Retinal pigment epithelial cell (primary cell): Measurements from ENCODE around the gene ZBTB47.

Source experiments
- DNase-seq: peaks from one replicate; pipeline ENCODE4 v3.0.0-alpha.2; 2010; ENCODE audit warnings: low read depth
- H3K4me3 ChIP-seq: 2 replicates; pipeline ENCODE4 v1.5.1; 2011; ENCODE audit warnings: mild to moderate bottlenecking, low read length, control low read depth, moderate library complexity
- TF ChIP-seq, protein P1 (sequence below): conservative IDR thresholded peaks from 2 replicates; pipeline ENCODE4 v1.5.1; 2011; ENCODE audit warnings: low read depth, low read length, control low read depth, inconsistent platforms

Gene ZBTB47

DNA sequence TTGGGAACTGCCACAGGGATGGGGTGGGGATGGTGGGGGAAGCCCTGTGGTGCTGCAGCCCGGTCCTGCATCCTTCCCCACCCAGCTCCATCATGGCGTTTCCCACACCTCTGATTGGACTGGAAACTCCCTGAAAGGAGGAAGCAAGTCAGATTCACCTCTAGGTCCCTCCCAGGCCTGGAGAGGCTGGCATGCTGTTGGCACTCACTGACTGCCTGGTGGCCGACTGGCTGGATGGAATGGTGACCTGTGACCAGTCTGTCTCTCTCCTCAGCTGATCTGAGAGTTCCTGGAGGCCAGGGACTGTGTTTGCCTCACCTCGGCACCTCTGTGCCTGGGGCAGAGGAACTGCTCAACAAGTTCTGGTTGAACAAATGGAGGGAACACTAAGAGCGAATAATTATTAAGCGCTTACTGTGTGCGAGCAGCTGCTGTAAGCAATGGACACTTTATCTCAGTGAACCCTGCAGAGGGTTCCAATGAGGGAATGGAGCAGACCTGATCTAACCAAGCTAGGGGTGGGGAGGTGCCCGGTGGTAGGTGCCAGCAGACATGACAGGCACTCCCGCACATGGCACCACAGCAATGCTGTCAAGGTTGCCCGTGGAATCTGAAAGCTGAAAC lies 52.6 kb downstream of the ZBTB47 start:
- TF ChIP-seq, protein P1, sequence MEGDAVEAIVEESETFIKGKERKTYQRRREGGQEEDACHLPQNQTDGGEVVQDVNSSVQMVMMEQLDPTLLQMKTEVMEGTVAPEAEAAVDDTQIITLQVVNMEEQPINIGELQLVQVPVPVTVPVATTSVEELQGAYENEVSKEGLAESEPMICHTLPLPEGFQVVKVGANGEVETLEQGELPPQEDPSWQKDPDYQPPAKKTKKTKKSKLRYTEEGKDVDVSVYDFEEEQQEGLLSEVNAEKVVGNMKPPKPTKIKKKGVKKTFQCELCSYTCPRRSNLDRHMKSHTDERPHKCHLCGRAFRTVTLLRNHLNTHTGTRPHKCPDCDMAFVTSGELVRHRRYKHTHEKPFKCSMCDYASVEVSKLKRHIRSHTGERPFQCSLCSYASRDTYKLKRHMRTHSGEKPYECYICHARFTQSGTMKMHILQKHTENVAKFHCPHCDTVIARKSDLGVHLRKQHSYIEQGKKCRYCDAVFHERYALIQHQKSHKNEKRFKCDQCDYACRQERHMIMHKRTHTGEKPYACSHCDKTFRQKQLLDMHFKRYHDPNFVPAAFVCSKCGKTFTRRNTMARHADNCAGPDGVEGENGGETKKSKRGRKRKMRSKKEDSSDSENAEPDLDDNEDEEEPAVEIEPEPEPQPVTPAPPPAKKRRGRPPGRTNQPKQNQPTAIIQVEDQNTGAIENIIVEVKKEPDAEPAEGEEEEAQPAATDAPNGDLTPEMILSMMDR: no peak
- no peak for DNase-seq
- H3K4me3 ChIP-seq: no peak overlapping the region

DNA sequence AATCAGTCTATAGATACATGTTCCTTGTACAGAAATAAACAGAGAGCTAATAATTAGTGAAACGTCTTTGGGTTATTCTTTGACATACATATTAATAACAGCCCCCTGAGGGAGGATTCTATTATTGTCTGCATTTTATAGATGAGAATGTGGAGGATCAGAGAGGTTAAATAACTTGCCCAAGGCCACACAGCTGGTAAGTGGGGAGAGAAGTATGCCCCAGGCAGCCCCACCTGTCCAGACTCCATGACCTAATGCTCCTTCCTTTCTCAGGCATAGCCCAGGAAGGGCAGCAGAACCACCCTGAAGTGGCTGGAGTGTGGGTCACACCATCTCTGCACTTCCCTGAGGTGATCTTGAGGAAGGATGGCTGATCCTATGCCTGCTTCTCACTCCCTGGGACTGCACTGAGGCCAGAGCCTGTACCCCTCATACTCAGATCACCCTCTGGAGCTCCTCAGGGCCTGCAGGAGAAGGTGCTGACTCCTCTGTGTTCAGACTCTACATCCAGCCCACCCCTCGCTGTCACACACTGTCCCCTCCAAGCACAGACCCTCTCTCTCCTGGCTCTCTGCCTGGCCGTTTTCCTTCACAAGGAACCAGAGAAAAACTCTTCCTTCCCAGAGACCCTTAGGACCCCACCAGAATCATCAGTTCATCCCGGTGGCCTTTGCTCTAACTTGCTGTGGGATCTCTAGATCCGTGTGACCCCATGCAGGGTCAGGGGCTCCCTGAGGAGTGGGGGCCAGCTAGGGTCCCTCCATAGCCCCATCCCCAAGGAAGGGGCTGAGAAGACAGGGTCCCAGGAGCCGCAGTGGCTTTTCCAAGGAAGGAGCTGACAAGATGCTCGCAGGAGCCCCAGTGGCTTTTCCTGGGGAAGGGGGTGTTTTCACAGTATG lies 53.5 kb downstream of the ZBTB47 start:
- TF ChIP-seq, protein P1: no peak
- H3K4me3 ChIP-seq: no peak overlapping the region
- no peak for DNase-seq

GRCh38 chr3:42707620-42708355 lies 54.3 kb downstream of the ZBTB47 start:
- no peak overlapping the region for H3K4me3 ChIP-seq
- TF ChIP-seq, protein P1: no peak
- DNase-seq: no peak

- no peak for DNase-seq
- TF ChIP-seq, protein P1: no peak
- no peak overlapping the region for H3K4me3 ChIP-seq
These were observed 55.2 kb downstream of the ZBTB47 start for GRCh38 chr3:42708611-42709151.

GRCh38 chr3:42709621-42710020 lies 56.1 kb downstream of the ZBTB47 start:
- DNase-seq: no peak
- no peak overlapping the region for H3K4me3 ChIP-seq
- TF ChIP-seq, protein P1: no peak

GRCh38 chr3:42710323-42711021 lies 57.0 kb downstream of the ZBTB47 start:
- no peak overlapping the region for H3K4me3 ChIP-seq
- DNase-seq: no peak
- TF ChIP-seq, protein P1: no peak
